Right atrium auricular region (tissue), 2 donors: Measurements from ENCODE around the gene GPR17. TPM values are rescaled to one million over a fixed set of nuclear protein-coding genes. Genes with fewer than 3 reads are reported as not detected.

Experiments used
- DNase-seq: peaks from one replicate; pipeline ENCODE4 v3.0.0-alpha.2; 2019; ENCODE audit warnings: low spot score
- H3K27ac ChIP-seq, 2 donors: fragments of 200-600 bp; sonication (generic); 1 replicate in 1 of 2; 2 replicates in 1 of 2; pipeline ENCODE4 v1.5.1; 2016 to 2019
- H3K27me3 ChIP-seq, 2 donors: fragments of 200-600 bp; sonication (generic); one replicate each; pipeline versions ENCODE4 v1.5.1 to v1.6.0; 2017 to 2019
- H3K36me3 ChIP-seq: fragments of 200-600 bp; sonication (generic); one replicate; pipeline ENCODE4 v1.5.1; 2016
- H3K4me1 ChIP-seq, 2 donors: fragments of 200-600 bp; sonication (generic); one replicate each; pipeline versions ENCODE4 v1.5.1 to v1.6.0; 2017 to 2019
- H3K4me3 ChIP-seq, 2 donors: fragments of 200-600 bp; sonication (generic); 1 replicate in 1 of 2; 2 replicates in 1 of 2; pipeline ENCODE4 v1.5.1; 2017 to 2019; ENCODE audit warnings: mild to moderate bottlenecking in 1 of 2, moderate library complexity in 1 of 2
- H3K9me3 ChIP-seq, 2 donors: fragments of 200-600 bp; sonication (generic); one replicate each; pipeline ENCODE4 v1.5.1; 2019
- total RNA-seq, 2 donors: library from RNA; depleted of rRNA; stranded (reverse); fragments of >200 nt; gene quantifications; one replicate each; pipeline ENCODE4 v1.1.0, GENCODE V29; 2016
- TF ChIP-seq, protein P1 (sequence below), 2 donors: fragments of 200-600 bp; sonication (generic); IDR thresholded peaks; one replicate each; pipeline ENCODE4 v1.5.1; 2019; ENCODE audit warnings: antibody characterized with exemption in 2 of 2

GPR17 gene
- total RNA-seq, 2 donors from 2014 or later, result 0.24 TPM; not detected in 1

DNA sequence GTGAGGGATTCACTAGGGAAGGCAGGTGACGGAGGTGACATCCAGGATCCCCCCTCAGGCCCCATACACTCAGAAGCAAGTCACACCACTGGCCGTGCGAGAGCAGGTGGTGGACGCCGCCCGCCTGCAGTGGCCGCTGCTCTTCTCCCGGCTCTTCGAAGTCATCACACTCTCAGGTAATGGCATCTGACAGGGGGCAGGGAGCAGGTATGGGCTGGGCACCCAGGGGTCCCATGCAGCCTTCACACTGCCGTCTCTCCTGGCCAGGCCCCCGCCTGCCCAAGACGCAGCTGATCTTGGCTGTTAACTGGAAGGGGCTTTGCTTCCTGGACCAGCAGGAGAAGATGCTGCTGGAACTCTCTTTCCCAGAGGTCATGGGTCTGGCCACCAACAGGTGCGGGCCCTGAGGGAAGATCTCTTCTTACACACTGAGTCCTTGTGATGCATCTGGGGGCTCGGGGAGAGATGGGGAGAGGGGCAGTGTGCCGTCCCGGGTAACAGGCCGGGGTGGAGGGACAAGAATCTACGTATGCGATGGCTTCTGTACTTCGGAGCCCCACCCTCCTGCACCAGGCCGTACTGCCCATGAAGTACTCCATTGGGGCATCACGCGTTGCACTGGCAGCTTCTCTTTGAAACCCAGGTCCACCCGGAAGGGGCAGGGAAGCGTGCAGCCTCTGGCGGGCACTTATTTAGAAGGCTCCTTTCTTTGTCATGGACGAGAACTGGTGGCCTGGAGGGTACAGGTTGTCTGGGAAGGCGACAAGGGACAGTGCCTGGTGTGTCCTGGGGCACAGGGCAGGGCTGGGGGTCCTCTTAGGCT lies 18.8 kb upstream of the GPR17 start:
- no peak overlapping the region for H3K4me3 ChIP-seq
- H3K9me3 ChIP-seq, result no peaks in the 10 kb centered on the region
- no peaks in the 10 kb centered on the region for H3K27me3 ChIP-seq
- H3K4me1 ChIP-seq, result peaks cover 0 to 20% of the 10 kb centered on the region in 2 donors
- DNase-seq, result no peak
- H3K36me3 ChIP-seq, result no peaks in the 10 kb centered on the region
- TF ChIP-seq, protein P1, sequence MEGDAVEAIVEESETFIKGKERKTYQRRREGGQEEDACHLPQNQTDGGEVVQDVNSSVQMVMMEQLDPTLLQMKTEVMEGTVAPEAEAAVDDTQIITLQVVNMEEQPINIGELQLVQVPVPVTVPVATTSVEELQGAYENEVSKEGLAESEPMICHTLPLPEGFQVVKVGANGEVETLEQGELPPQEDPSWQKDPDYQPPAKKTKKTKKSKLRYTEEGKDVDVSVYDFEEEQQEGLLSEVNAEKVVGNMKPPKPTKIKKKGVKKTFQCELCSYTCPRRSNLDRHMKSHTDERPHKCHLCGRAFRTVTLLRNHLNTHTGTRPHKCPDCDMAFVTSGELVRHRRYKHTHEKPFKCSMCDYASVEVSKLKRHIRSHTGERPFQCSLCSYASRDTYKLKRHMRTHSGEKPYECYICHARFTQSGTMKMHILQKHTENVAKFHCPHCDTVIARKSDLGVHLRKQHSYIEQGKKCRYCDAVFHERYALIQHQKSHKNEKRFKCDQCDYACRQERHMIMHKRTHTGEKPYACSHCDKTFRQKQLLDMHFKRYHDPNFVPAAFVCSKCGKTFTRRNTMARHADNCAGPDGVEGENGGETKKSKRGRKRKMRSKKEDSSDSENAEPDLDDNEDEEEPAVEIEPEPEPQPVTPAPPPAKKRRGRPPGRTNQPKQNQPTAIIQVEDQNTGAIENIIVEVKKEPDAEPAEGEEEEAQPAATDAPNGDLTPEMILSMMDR (IDR thresholded peaks at IDR 0.05), result no peak
- no peak overlapping the region for H3K27ac ChIP-seq

DNA sequence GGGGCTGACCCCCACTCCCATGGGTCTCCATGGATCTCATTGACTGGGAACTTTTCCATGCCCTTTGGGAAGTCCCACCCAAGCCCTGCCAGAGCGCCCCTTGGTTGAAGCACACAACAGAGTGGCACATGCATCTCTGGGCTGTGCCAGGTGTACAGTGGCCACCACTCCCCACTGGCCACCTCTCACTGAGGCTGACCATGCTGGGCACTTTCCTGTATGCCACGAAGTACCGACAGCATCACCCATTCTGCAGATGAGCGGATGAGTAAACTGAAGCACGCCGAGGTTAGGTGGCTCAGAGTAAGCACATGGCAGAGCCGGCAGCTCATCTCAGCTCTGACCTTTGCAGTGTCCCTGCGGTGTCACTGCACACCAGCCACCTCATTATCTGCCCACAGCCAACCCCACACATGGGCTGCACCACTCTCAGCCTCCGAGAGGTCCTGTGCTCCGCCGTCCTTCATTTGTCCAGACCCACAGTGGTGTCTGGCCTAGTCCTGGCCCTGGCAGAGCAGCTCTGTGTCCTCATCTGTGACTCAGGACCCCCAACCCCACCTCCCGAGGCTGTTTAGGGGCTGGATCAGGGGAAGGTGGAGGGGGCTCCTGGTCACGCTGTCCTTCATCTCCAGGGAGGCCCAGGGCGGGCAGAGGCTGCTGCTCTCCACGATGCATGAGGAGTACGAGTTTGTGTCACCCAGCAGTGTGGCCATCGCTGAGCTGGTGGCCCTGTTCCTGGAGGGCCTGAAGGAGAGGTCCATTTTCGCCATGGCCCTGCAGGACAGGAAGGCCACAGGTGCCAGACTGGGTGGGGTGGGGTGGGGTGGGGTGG lies 18.0 kb upstream of the GPR17 start:
- Histone ChIP-seq H3K27me3 (no peaks in the 10 kb centered on the region), H3K4me1 (peaks cover 0 to 28% of the 10 kb centered on the region in 2 donors), H3K36me3 (no peaks in the 10 kb centered on the region), H3K27ac (no peak overlapping the region), H3K9me3 (no peaks in the 10 kb centered on the region), H3K4me3 (no peak overlapping the region)
- no peak for DNase-seq
- TF ChIP-seq, protein P1 (IDR thresholded peaks at IDR 0.05), result no peak

- Histone ChIP-seq H3K4me1 (peaks cover 0 to 38% of the 10 kb centered on the region in 2 donors), H3K9me3 (no peaks in the 10 kb centered on the region), H3K27me3 (no peaks in the 10 kb centered on the region), H3K36me3 (no peaks in the 10 kb centered on the region), H3K27ac (no peak overlapping the region), H3K4me3 (no peak overlapping the region)
- DNase-seq, result no peak
- TF ChIP-seq, protein P1 (IDR thresholded peaks at IDR 0.05), result no peak
These were observed 17.0 kb upstream of the GPR17 start for GRCh38 chr2:127628767-127629614.

GRCh38 chr2:127629637-127630036 lies 16.3 kb upstream of the GPR17 start:
- no peak overlapping the region for H3K4me3 ChIP-seq
- DNase-seq, result no peak
- TF ChIP-seq, protein P1 (IDR thresholded peaks at IDR 0.05), result no peak
- no peaks in the 10 kb centered on the region for H3K27me3 ChIP-seq
- no peak overlapping the region for H3K27ac ChIP-seq
- peaks cover 0 to 45% of the 10 kb centered on the region in 2 donors for H3K4me1 ChIP-seq
- H3K36me3 ChIP-seq, result no peaks in the 10 kb centered on the region
- H3K9me3 ChIP-seq, result no peaks in the 10 kb centered on the region

GRCh38 chr2:127630096-127630863 lies 15.7 kb upstream of the GPR17 start:
- Histone ChIP-seq H3K27ac (no peak overlapping the region), H3K27me3 (no peaks in the 10 kb centered on the region), H3K4me3 (no peak overlapping the region), H3K36me3 (no peaks in the 10 kb centered on the region), H3K4me1 (peaks cover 0 to 51% of the 10 kb centered on the region in 2 donors), H3K9me3 (no peaks in the 10 kb centered on the region)
- no peak for DNase-seq
- TF ChIP-seq, protein P1 (IDR thresholded peaks at IDR 0.05), result no peak
